HL-60 (cell line): ENCODE measurements around the gene FSTL5.

Experiments
- SPI1 ChIP-seq: IDR thresholded peaks from 2 replicates; pipeline ENCODE4 v1.6.1; 2012; ENCODE audit warnings: low read depth, mild to moderate bottlenecking, borderline replicate concordance
- TF ChIP-seq, protein P1 (sequence below): IDR thresholded peaks from one replicate; pipeline ENCODE4 v1.5.1; 2011; ENCODE audit warnings: low read length, control low read depth, inconsistent platforms; ENCODE audit not compliant: insufficient read depth
- TF ChIP-seq, protein P2 (sequence below): IDR thresholded peaks from 2 replicates; pipeline ENCODE4 v1.6.1; 2012; ENCODE audit warnings: low read depth; ENCODE audit not compliant: insufficient replicate concordance

DNA sequence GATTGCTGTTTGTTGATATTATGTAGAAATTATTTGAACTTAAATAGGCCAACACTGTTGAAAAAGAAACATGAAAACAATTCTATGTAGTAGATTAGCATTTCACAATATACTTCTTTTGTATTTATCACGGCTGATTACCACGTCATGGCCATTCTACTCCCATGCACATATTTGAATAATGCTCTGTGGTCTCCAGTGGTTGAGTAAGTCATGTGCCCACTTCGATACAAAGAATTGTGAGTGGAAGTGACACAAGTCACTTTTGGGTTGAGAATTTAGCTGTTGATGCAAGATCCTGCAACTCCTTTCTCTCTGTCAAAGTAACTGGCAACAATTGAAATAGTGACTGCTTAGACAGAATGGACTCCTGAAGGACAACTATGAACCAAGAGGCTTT, 6.7 kb upstream of the FSTL5 start:
- TF ChIP-seq, protein P1, sequence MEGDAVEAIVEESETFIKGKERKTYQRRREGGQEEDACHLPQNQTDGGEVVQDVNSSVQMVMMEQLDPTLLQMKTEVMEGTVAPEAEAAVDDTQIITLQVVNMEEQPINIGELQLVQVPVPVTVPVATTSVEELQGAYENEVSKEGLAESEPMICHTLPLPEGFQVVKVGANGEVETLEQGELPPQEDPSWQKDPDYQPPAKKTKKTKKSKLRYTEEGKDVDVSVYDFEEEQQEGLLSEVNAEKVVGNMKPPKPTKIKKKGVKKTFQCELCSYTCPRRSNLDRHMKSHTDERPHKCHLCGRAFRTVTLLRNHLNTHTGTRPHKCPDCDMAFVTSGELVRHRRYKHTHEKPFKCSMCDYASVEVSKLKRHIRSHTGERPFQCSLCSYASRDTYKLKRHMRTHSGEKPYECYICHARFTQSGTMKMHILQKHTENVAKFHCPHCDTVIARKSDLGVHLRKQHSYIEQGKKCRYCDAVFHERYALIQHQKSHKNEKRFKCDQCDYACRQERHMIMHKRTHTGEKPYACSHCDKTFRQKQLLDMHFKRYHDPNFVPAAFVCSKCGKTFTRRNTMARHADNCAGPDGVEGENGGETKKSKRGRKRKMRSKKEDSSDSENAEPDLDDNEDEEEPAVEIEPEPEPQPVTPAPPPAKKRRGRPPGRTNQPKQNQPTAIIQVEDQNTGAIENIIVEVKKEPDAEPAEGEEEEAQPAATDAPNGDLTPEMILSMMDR = no peak
- no peak for TF ChIP-seq SPI1
- TF ChIP-seq, protein P2, sequence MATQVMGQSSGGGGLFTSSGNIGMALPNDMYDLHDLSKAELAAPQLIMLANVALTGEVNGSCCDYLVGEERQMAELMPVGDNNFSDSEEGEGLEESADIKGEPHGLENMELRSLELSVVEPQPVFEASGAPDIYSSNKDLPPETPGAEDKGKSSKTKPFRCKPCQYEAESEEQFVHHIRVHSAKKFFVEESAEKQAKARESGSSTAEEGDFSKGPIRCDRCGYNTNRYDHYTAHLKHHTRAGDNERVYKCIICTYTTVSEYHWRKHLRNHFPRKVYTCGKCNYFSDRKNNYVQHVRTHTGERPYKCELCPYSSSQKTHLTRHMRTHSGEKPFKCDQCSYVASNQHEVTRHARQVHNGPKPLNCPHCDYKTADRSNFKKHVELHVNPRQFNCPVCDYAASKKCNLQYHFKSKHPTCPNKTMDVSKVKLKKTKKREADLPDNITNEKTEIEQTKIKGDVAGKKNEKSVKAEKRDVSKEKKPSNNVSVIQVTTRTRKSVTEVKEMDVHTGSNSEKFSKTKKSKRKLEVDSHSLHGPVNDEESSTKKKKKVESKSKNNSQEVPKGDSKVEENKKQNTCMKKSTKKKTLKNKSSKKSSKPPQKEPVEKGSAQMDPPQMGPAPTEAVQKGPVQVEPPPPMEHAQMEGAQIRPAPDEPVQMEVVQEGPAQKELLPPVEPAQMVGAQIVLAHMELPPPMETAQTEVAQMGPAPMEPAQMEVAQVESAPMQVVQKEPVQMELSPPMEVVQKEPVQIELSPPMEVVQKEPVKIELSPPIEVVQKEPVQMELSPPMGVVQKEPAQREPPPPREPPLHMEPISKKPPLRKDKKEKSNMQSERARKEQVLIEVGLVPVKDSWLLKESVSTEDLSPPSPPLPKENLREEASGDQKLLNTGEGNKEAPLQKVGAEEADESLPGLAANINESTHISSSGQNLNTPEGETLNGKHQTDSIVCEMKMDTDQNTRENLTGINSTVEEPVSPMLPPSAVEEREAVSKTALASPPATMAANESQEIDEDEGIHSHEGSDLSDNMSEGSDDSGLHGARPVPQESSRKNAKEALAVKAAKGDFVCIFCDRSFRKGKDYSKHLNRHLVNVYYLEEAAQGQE = no peak
